Measurements from ENCODE around the gene WASL.

DNA sequence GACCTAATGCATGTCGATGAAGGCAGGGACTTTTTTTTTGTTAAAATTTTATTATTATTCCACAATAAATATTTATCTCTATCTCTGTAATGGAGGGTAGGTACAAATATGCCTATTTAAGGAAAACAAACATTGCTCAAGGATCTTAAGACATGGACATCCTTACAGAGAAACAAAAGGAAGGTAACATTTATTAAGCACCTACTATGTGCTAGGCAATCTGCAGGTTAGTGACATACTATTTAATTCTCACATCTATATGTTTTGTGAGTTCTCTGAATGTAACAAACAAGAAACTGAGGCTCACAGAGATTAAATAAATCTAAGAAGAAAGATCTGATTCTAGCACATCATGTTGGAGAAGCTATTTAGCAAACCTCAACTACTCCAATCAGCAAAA is 61.1 kb downstream of the WASL start:
- TF ChIP-seq, protein P1, sequence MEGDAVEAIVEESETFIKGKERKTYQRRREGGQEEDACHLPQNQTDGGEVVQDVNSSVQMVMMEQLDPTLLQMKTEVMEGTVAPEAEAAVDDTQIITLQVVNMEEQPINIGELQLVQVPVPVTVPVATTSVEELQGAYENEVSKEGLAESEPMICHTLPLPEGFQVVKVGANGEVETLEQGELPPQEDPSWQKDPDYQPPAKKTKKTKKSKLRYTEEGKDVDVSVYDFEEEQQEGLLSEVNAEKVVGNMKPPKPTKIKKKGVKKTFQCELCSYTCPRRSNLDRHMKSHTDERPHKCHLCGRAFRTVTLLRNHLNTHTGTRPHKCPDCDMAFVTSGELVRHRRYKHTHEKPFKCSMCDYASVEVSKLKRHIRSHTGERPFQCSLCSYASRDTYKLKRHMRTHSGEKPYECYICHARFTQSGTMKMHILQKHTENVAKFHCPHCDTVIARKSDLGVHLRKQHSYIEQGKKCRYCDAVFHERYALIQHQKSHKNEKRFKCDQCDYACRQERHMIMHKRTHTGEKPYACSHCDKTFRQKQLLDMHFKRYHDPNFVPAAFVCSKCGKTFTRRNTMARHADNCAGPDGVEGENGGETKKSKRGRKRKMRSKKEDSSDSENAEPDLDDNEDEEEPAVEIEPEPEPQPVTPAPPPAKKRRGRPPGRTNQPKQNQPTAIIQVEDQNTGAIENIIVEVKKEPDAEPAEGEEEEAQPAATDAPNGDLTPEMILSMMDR (IDR thresholded peaks at IDR 0.05), result no peak
- TF ChIP-seq EP300 (IDR thresholded peaks at IDR 0.05), result no peak
- no peak for TF ChIP-seq POLR2AphosphoS5 (IDR thresholded peaks at IDR 0.05)
